Mesenchymal stem cell (in vitro differentiated cells and primary cell): ENCODE results near the gene GSAP.

Experiments
- DNase-seq: peaks from one replicate; pipeline ENCODE4 v3.0.0-alpha.2; 2013
- H2AFZ ChIP-seq: one replicate; pipeline ENCODE4 v1.6.1; 2013; ENCODE audit warnings: low read depth, mild to moderate bottlenecking, control low read depth, inconsistent platforms, low read length, moderate library complexity
- H2AK5ac ChIP-seq: 2 replicates; pipeline ENCODE4 v1.6.1; 2013; ENCODE audit warnings: low read length, moderate library complexity, mild to moderate bottlenecking, inconsistent platforms; ENCODE audit not compliant: severe bottlenecking
- H2BK120ac ChIP-seq: one replicate; pipeline ENCODE4 v1.6.1; 2013; ENCODE audit warnings: low read depth, mild to moderate bottlenecking, inconsistent platforms, low read length, moderate library complexity
- H2BK12ac ChIP-seq, 2 experiments: one replicate each; pipeline ENCODE4 v1.6.1; 2013; ENCODE audit warnings: inconsistent platforms in 2 of 2, low read length in 2 of 2, mild to moderate bottlenecking in 2 of 2, moderate library complexity in 2 of 2, control low read depth in 1 of 2
- H2BK15ac ChIP-seq: one replicate; pipeline ENCODE4 v1.6.1; 2013; ENCODE audit warnings: mild to moderate bottlenecking, low read depth, inconsistent platforms; ENCODE audit not compliant: poor library complexity, severe bottlenecking
- H2BK5ac ChIP-seq: 2 replicates; pipeline ENCODE4 v1.6.1; 2013; ENCODE audit warnings: low read depth, mild to moderate bottlenecking, low read length, control low read depth, inconsistent platforms; ENCODE audit not compliant: poor library complexity, severe bottlenecking
- H3K14ac ChIP-seq, 2 experiments: one replicate each; pipeline ENCODE4 v1.6.1; 2013; ENCODE audit warnings: inconsistent platforms in 2 of 2, low read length in 2 of 2, control low read depth in 1 of 2, mild to moderate bottlenecking in 1 of 2, moderate library complexity in 1 of 2
- H3K18ac ChIP-seq, 2 experiments: one replicate each; pipeline ENCODE4 v1.6.1; 2013; ENCODE audit warnings: inconsistent platforms in 2 of 2, low read length in 2 of 2, control low read depth in 1 of 2, low read depth in 1 of 2, mild to moderate bottlenecking in 1 of 2
- H3K23ac ChIP-seq, 2 experiments: one replicate each; pipeline ENCODE4 v1.6.1; 2013; ENCODE audit warnings: inconsistent platforms in 2 of 2, low read length in 2 of 2, mild to moderate bottlenecking in 2 of 2, moderate library complexity in 2 of 2, control low read depth in 1 of 2
- H3K27ac ChIP-seq: 2 replicates; pipeline ENCODE4 v1.5.1; 2013; ENCODE audit warnings: mild to moderate bottlenecking, moderate library complexity, low read length, control low read depth, inconsistent platforms; ENCODE audit not compliant: poor library complexity, severe bottlenecking
- H3K27me3 ChIP-seq, 2 experiments: 2 replicates each; pipeline versions ENCODE4 v1.6.1 to v1.7.0; 2013; ENCODE audit warnings: low read length in 2 of 2, mild to moderate bottlenecking in 2 of 2, moderate library complexity in 2 of 2, control low read depth in 1 of 2, inconsistent platforms in 1 of 2; ENCODE audit not compliant: control insufficient read depth in 1 of 2, insufficient read depth in 1 of 2
- H3K36me3 ChIP-seq, 2 experiments: 2 replicates each; pipeline versions ENCODE4 v1.6.1 to v1.7.0; 2013; ENCODE audit warnings: low read length in 2 of 2, control low read depth in 1 of 2, inconsistent platforms in 1 of 2, low read depth in 1 of 2, mild to moderate bottlenecking in 1 of 2; ENCODE audit not compliant: insufficient read depth in 2 of 2, control insufficient read depth in 1 of 2
- H3K4ac ChIP-seq, 2 experiments: one replicate each; pipeline ENCODE4 v1.6.1; 2013; ENCODE audit warnings: inconsistent platforms in 2 of 2, low read length in 2 of 2, mild to moderate bottlenecking in 2 of 2, moderate library complexity in 2 of 2, control low read depth in 1 of 2, low read depth in 1 of 2
- H3K4me1 ChIP-seq: 2 replicates; pipeline ENCODE4 v1.6.1; 2013; ENCODE audit warnings: low read depth, low read length, control low read depth; ENCODE audit not compliant: control insufficient read depth, insufficient read depth
- H3K4me2 ChIP-seq: 2 replicates; pipeline ENCODE4 v1.6.1; 2013; ENCODE audit warnings: low read length, mild to moderate bottlenecking, inconsistent platforms; ENCODE audit not compliant: poor library complexity, severe bottlenecking
- H3K4me3 ChIP-seq, 2 experiments: 2 replicates each; pipeline versions ENCODE4 v1.5.1 to v1.7.0; 2013; ENCODE audit warnings: low read length in 2 of 2, mild to moderate bottlenecking in 2 of 2, control low read depth in 1 of 2, low read depth in 1 of 2; ENCODE audit not compliant: insufficient read depth in 1 of 2
- H3K79me1 ChIP-seq: replicated peaks from 2 replicates; pipeline ENCODE4 v1.6.1; 2013; ENCODE audit warnings: mild to moderate bottlenecking, control low read depth, low read length, inconsistent platforms; ENCODE audit not compliant: poor library complexity, severe bottlenecking
- H3K9ac ChIP-seq: 2 replicates; pipeline ENCODE4 v1.7.0; 2013; ENCODE audit warnings: mild to moderate bottlenecking, low read length, moderate library complexity
- H3K9me3 ChIP-seq: 2 replicates; pipeline ENCODE4 v1.7.0; 2013; ENCODE audit warnings: mild to moderate bottlenecking, low read length; ENCODE audit not compliant: control insufficient read depth
- H4K8ac ChIP-seq: one replicate; pipeline ENCODE4 v1.6.1; 2013; ENCODE audit warnings: inconsistent platforms, mild to moderate bottlenecking, low read length, moderate library complexity
- H4K91ac ChIP-seq: one replicate; pipeline ENCODE4 v1.6.1; 2013; ENCODE audit warnings: mild to moderate bottlenecking, low read length, inconsistent platforms
- whole genome bisulfite sequencing: methylation state at CpG from one replicate; pipeline ENCODE4 v1.1.7; 2013; ENCODE audit warnings: mixed read lengths; 5-methylcytosine and 5-hydroxymethylcytosine counted together

Gene GSAP

DNA sequence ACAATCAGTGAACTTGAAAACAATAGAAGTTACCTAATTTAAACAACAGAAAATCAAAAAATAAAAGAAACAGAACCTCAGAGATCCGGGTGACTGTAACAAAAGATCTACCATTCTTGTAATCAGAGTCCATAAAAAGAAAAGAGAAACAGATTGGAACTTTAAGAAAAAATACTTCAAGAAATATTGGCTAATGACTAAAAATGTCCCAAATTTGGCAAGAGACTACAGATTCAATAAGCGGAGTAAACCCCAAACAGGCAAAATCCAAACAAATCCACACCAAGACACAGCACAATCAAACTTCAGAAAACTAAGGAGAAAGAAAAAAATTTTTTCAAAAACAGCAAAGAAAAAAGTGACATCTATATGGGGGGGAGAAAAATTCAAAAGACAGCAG, 15.1 kb downstream of the GSAP start:
- no peak overlapping the region for H2AFZ ChIP-seq

DNA sequence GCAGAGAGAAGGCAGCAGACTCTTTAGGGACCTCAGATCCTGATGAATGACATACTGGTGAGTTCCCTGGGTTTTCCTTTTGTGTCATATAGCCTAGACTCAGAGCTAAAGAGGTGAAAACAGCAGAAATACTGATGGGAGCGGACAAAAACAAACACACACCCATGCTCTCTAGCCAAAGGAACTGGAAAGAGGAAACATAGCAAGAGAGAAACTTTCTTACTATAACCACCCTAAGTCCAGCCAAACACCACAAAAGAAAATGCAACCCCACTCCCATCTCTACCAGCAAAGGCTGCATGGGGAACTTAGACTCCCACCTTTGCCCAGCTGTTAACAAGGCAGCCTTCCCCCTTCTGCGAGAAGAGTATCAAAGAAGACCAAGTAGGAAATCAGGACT, 16.3 kb downstream of the GSAP start:
- 100% methylated on average over 2 of the region's 2 CpGs for WGBS
- no peak overlapping the region for H2BK12ac ChIP-seq

More for the DNA sequence above, 15.1 kb downstream of the GSAP start:
- Histone ChIP-seq H3K27me3 (no peaks in the 10 kb centered on the region), H3K4me2 (no peak overlapping the region), H2BK5ac (no peak overlapping the region), H2BK12ac (no peak overlapping the region), H4K8ac (no peak overlapping the region), H3K4me1 (no peaks in the 10 kb centered on the region), H4K91ac (no peak overlapping the region), H3K36me3 (no peaks in the 10 kb centered on the region), H2BK120ac (no peak overlapping the region), H3K4me3 (no peak overlapping the region), H3K9me3 (no peaks in the 10 kb centered on the region), H3K27ac (no peak overlapping the region), H2BK15ac (no peak overlapping the region), H3K14ac (no peak overlapping the region), H3K9ac (no peak overlapping the region), H3K23ac (no peak overlapping the region), H3K4ac (no peak overlapping the region), H3K79me1 (no peaks in the 10 kb centered on the region), H3K18ac (no peak overlapping the region), H2AK5ac (no peak overlapping the region)
- no peak for DNase-seq
- no CpG with 5 or more reads among the region's 2 CpGs for WGBS

DNA sequence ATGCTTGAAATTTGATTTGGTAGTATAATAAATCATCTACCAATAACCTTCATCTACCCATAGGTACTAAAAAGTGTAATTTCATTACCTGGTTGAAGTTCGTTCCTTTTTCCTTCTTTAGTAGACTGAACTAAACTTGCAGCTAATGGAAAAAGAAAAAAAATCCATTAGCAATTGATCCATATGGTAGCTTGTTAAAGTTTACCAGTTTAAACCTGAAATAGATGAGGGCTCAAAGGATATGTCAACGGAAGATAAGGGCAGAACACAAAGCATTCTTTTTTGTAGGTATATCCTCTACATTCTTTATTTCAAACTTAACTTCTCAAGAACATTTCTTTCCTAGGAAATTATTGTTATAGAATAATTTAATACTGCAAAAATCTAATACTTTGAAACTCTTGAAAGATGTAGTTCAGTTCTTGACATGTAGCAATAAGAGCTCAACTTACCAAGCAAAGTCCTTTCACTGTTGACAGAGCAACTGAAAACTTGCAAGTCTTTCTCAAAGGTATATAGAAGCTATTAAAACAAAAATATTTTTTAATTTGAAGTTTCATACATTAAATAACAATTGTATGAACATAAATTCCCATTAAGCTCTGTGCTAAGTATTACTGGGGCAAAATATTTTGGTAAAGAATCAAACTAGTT, 19.1 kb downstream of the GSAP start:
- Histone ChIP-seq H3K4me3 (no peak overlapping the region), H4K91ac (no peak overlapping the region), H3K36me3 (no peaks in the 10 kb centered on the region), H2BK15ac (no peak overlapping the region), H2BK120ac (no peak overlapping the region), H2BK12ac (no peak overlapping the region), H3K14ac (no peak overlapping the region), H2BK5ac (no peak overlapping the region), H3K18ac (no peak overlapping the region), H3K4me1 (no peaks in the 10 kb centered on the region), H2AK5ac (no peak overlapping the region), H3K27ac (no peak overlapping the region), H3K4ac (no peak overlapping the region), H3K79me1 (no peaks in the 10 kb centered on the region), H3K4me2 (no peak overlapping the region), H3K23ac (no peak overlapping the region), H3K9me3 (no peaks in the 10 kb centered on the region), H2AFZ (no peak overlapping the region), H3K9ac (no peak overlapping the region), H3K27me3 (no peaks in the 10 kb centered on the region), H4K8ac (no peak overlapping the region)
- WGBS = no CpG with 5 or more reads among the region's 2 CpGs
- no peak for DNase-seq

More for the DNA sequence above, 16.3 kb downstream of the GSAP start:
- Histone ChIP-seq H3K23ac (no peak overlapping the region), H3K36me3 (no peaks in the 10 kb centered on the region), H3K9ac (no peak overlapping the region), H3K4ac (no peak overlapping the region), H3K79me1 (no peaks in the 10 kb centered on the region), H3K14ac (no peak overlapping the region), H4K8ac (no peak overlapping the region), H2BK120ac (no peak overlapping the region), H2AFZ (no peak overlapping the region), H3K4me1 (no peaks in the 10 kb centered on the region), H3K4me3 (no peak overlapping the region), H3K27me3 (no peaks in the 10 kb centered on the region), H3K9me3 (no peaks in the 10 kb centered on the region), H2BK15ac (no peak overlapping the region), H2BK5ac (no peak overlapping the region), H3K4me2 (no peak overlapping the region), H3K27ac (no peak overlapping the region), H3K18ac (peak overlapping the region in 1 of 2 experiments; percentile 29), H4K91ac (no peak overlapping the region), H2AK5ac (no peak overlapping the region)
- no peak for DNase-seq

DNA sequence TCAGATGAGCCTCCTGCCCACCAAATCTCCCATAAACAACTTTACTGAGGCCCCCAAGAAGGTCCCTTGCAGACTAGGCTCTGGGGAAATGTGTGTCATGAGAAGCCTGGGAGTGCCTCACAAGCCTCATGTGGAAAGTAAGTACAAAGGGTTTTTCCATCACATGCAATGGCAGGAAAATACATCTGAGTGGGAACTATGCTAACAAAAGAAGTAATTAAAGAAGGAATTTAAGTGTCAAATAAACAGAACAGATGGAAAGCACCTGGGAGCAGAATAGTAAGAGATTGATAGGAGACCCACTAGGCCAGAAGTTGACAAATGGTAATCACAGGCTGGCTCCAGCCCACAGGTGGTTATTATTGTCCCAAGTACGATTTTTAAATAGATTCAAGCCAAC, 20.5 kb downstream of the GSAP start:
- 58% methylated on average over 1 of the region's 1 CpG for WGBS
- H3K14ac ChIP-seq = no peak overlapping the region
- H3K79me1 ChIP-seq = no peaks in the 10 kb centered on the region
- no peak overlapping the region for H2BK15ac ChIP-seq
- H3K4me2 ChIP-seq = no peak overlapping the region
- no peak overlapping the region for H3K23ac ChIP-seq
- H2AFZ ChIP-seq = no peak overlapping the region
- H4K8ac ChIP-seq = no peak overlapping the region
- no peak overlapping the region for H3K9ac ChIP-seq
- no peak overlapping the region for H3K18ac ChIP-seq
- no peaks in the 10 kb centered on the region for H3K9me3 ChIP-seq
- no peaks in the 10 kb centered on the region for H3K36me3 ChIP-seq
- H2BK12ac ChIP-seq = no peak overlapping the region
- no peak overlapping the region for H2BK120ac ChIP-seq
- no peaks in the 10 kb centered on the region for H3K4me1 ChIP-seq
- H3K4ac ChIP-seq = no peak overlapping the region
- H3K27me3 ChIP-seq = no peaks in the 10 kb centered on the region
- DNase-seq = no peak
- no peak overlapping the region for H2AK5ac ChIP-seq
- H3K4me3 ChIP-seq = no peak overlapping the region
- no peak overlapping the region for H3K27ac ChIP-seq
- no peak overlapping the region for H4K91ac ChIP-seq
- no peak overlapping the region for H2BK5ac ChIP-seq
